Mesendoderm (in vitro differentiated cells): ENCODE data around the gene ASB4.
"Not testable (repeated sequence)": the region's sequence is repeated elsewhere in the genome, so short reads cannot be mapped to it uniquely, and the experiment has no call there.

Source experiments
- DNase-seq: peaks from one replicate; pipeline ENCODE4 v3.0.0; 2013
- H2AK5ac ChIP-seq: 2 replicates; pipeline ENCODE4 v1.6.1; 2013; ENCODE audit warnings: low read length, inconsistent platforms
- H2BK120ac ChIP-seq: 2 replicates; pipeline ENCODE4 v1.6.1; 2013; ENCODE audit warnings: low read depth, mild to moderate bottlenecking, low read length, moderate library complexity, mixed read lengths
- H2BK15ac ChIP-seq: replicated peaks from 2 replicates; pipeline ENCODE4 v1.6.1; 2013; ENCODE audit warnings: low read depth, mild to moderate bottlenecking, moderate library complexity
- H2BK5ac ChIP-seq: 2 replicates; pipeline ENCODE4 v1.6.1; 2013; ENCODE audit warnings: low read length, inconsistent platforms
- H3K18ac ChIP-seq: 2 replicates; pipeline ENCODE4 v1.6.1; 2013; ENCODE audit warnings: mild to moderate bottlenecking, low read length, mixed read lengths
- H3K23ac ChIP-seq: one replicate; pipeline ENCODE4 v1.6.1; 2013; ENCODE audit warnings: low read length
- H3K27ac ChIP-seq: 2 replicates; pipeline ENCODE4 v1.5.1; 2013; ENCODE audit warnings: low read depth, mild to moderate bottlenecking, inconsistent platforms, low read length, moderate library complexity
- H3K27me3 ChIP-seq: 2 replicates; pipeline ENCODE4 v1.6.1; 2013; ENCODE audit warnings: low read length, control low read depth, mild to moderate bottlenecking, inconsistent platforms; ENCODE audit not compliant: insufficient read depth, poor library complexity
- H3K36me3 ChIP-seq: 2 replicates; pipeline ENCODE4 v1.6.1; 2013; ENCODE audit warnings: low read length, inconsistent platforms; ENCODE audit not compliant: control insufficient read depth, insufficient read depth
- H3K4ac ChIP-seq: one replicate; pipeline ENCODE4 v1.6.1; 2013; ENCODE audit warnings: low read depth, mild to moderate bottlenecking, low read length, moderate library complexity
- H3K4me1 ChIP-seq: 2 replicates; pipeline ENCODE4 v1.6.1; 2013; ENCODE audit warnings: low read depth, low read length, inconsistent platforms; ENCODE audit not compliant: control insufficient read depth
- H3K4me2 ChIP-seq: 2 replicates; pipeline ENCODE4 v1.6.1; 2013; ENCODE audit warnings: low read length
- H3K4me3 ChIP-seq: 2 replicates; pipeline ENCODE4 v1.5.1; 2013; ENCODE audit warnings: mild to moderate bottlenecking, low read length
- H3K56ac ChIP-seq: one replicate; pipeline ENCODE4 v1.6.1; 2013; ENCODE audit warnings: low read length
- H3K79me1 ChIP-seq: 2 replicates; pipeline ENCODE4 v1.6.1; 2013; ENCODE audit warnings: low read length, inconsistent platforms
- H3K79me2 ChIP-seq: 2 replicates; pipeline ENCODE4 v1.6.1; 2013; ENCODE audit warnings: mild to moderate bottlenecking, low read length; ENCODE audit not compliant: control insufficient read depth, insufficient read depth
- H3K9ac ChIP-seq: 2 replicates; pipeline ENCODE4 v1.6.1; 2013; ENCODE audit warnings: low read length, inconsistent platforms
- H4K5ac ChIP-seq: one replicate; pipeline ENCODE4 v1.6.1; 2013; ENCODE audit warnings: low read length
- H4K8ac ChIP-seq: one replicate; pipeline ENCODE4 v1.6.1; 2013; ENCODE audit warnings: low read depth, mild to moderate bottlenecking, control low read depth, low read length, moderate library complexity
- WGBS: extraction: QIAGEN DNeasy Blood & Tissue Kit; methylation state at CpG from one replicate; pipeline ENCODE4 v1.1.7; 2013; ENCODE audit warnings: low lambda C conversion rate, missing lambda C conversion rate; ENCODE audit not compliant: insufficient coverage; ENCODE audit errors: extremely low coverage; 5-methylcytosine and 5-hydroxymethylcytosine counted together

The ASB4 gene

GRCh38 chr7:95501261-95501832, 15.6 kb downstream of the ASB4 start:
- H2BK15ac ChIP-seq = no peak overlapping the region
- H3K27ac ChIP-seq = no peak overlapping the region
- no peak overlapping the region for H2BK120ac ChIP-seq
- H3K27me3 ChIP-seq = no peaks in the 10 kb centered on the region
- H4K5ac ChIP-seq = no peak overlapping the region
- WGBS = 100% methylated on average over 1 of the region's 5 CpGs
- no peak overlapping the region for H3K23ac ChIP-seq
- H3K79me2 ChIP-seq = no peaks in the 10 kb centered on the region
- no peak overlapping the region for H3K18ac ChIP-seq
- no peak overlapping the region for H2BK5ac ChIP-seq
- H3K4me3 ChIP-seq = no peak overlapping the region
- no peaks in the 10 kb centered on the region for H3K79me1 ChIP-seq
- H3K9ac ChIP-seq = no peak overlapping the region
- H2AK5ac ChIP-seq = no peak overlapping the region
- DNase-seq = no peak
- no peak overlapping the region for H4K8ac ChIP-seq
- H3K36me3 ChIP-seq = no peaks in the 10 kb centered on the region
- H3K4ac ChIP-seq = no peak overlapping the region
- no peak overlapping the region for H3K4me2 ChIP-seq
- H3K4me1 ChIP-seq = no peaks in the 10 kb centered on the region
- H3K56ac ChIP-seq = no peak overlapping the region

GRCh38 chr7:95502403-95502802, 16.7 kb downstream of the ASB4 start:
- Histone ChIP-seq H4K5ac (no peak overlapping the region), H2BK120ac (no peak overlapping the region), H3K18ac (no peak overlapping the region), H3K79me1 (no peaks in the 10 kb centered on the region), H2AK5ac (no peak overlapping the region), H3K4me1 (no peaks in the 10 kb centered on the region), H3K56ac (no peak overlapping the region), H2BK15ac (no peak overlapping the region), H4K8ac (no peak overlapping the region), H3K36me3 (no peaks in the 10 kb centered on the region), H3K9ac (no peak overlapping the region), H3K4me2 (no peak overlapping the region), H3K4me3 (no peak overlapping the region), H2BK5ac (no peak overlapping the region), H3K4ac (no peak overlapping the region), H3K23ac (no peak overlapping the region), H3K79me2 (no peaks in the 10 kb centered on the region), H3K27ac (no peak overlapping the region), H3K27me3 (no peaks in the 10 kb centered on the region)
- DNase-seq = no peak
- WGBS = no CpG with 5 or more reads among the region's 1 CpG

- Histone ChIP-seq H3K79me1 (no peaks in the 10 kb centered on the region), H3K4me2 (no peak overlapping the region), H2AK5ac (no peak overlapping the region), H3K4me3 (no peak overlapping the region), H3K4me1 (no peaks in the 10 kb centered on the region), H4K5ac (no peak overlapping the region), H3K56ac (no peak overlapping the region), H3K27me3 (no peaks in the 10 kb centered on the region), H2BK5ac (no peak overlapping the region), H3K23ac (no peak overlapping the region), H3K18ac (no peak overlapping the region), H3K27ac (no peak overlapping the region), H2BK120ac (no peak overlapping the region), H4K8ac (no peak overlapping the region), H3K4ac (no peak overlapping the region), H3K36me3 (no peaks in the 10 kb centered on the region), H3K79me2 (no peaks in the 10 kb centered on the region), H2BK15ac (no peak overlapping the region), H3K9ac (no peak overlapping the region)
- no peak for DNase-seq
- no CpG with 5 or more reads among the region's 6 CpGs for WGBS
Measured at GRCh38 chr7:95503271-95504131, 17.8 kb downstream of the ASB4 start.

GRCh38 chr7:95504132-95504588, 18.4 kb downstream of the ASB4 start:
- H3K27ac ChIP-seq, H2AK5ac ChIP-seq, H3K4ac ChIP-seq, H3K4me3 ChIP-seq, H3K4me2 ChIP-seq, H3K18ac ChIP-seq, H3K23ac ChIP-seq, H4K5ac ChIP-seq, H2BK120ac ChIP-seq, H3K36me3 ChIP-seq, H3K9ac ChIP-seq, H2BK15ac ChIP-seq, H3K27me3 ChIP-seq, H3K79me2 ChIP-seq, H2BK5ac ChIP-seq, H4K8ac ChIP-seq, H3K79me1 ChIP-seq, DNase-seq, H3K4me1 ChIP-seq, H3K56ac ChIP-seq: not testable (repeated sequence)
- no CpG with 5 or more reads among the region's 7 CpGs for WGBS

GRCh38 chr7:95508780-95509179, 23.0 kb downstream of the ASB4 start:
- H3K4ac ChIP-seq = no peak overlapping the region
- no peak overlapping the region for H3K4me2 ChIP-seq
- H3K56ac ChIP-seq = no peak overlapping the region
- no peak overlapping the region for H3K4me3 ChIP-seq
- H2AK5ac ChIP-seq = no peak overlapping the region
- H3K79me2 ChIP-seq = no peaks in the 10 kb centered on the region
- H3K18ac ChIP-seq = no peak overlapping the region
- no peak overlapping the region for H4K5ac ChIP-seq
- no peaks in the 10 kb centered on the region for H3K27me3 ChIP-seq
- no peaks in the 10 kb centered on the region for H3K4me1 ChIP-seq
- H3K79me1 ChIP-seq = no peaks in the 10 kb centered on the region
- H2BK120ac ChIP-seq = no peak overlapping the region
- no peak overlapping the region for H3K23ac ChIP-seq
- no peak overlapping the region for H4K8ac ChIP-seq
- no peak overlapping the region for H2BK5ac ChIP-seq
- no CpG with 5 or more reads among the region's 2 CpGs for WGBS
- DNase-seq = no peak
- H3K36me3 ChIP-seq = no peaks in the 10 kb centered on the region
- no peak overlapping the region for H3K27ac ChIP-seq
- H3K9ac ChIP-seq = no peak overlapping the region
- no peak overlapping the region for H2BK15ac ChIP-seq
